Thyroid gland (tissue), 4 donors: ENCODE results near the gene MAGI1. TPM values are rescaled to one million over a fixed set of nuclear protein-coding genes. Genes with fewer than 3 reads are reported as not detected.

Experiments
- DNase-seq, 2 donors: peaks; one replicate each; pipeline ENCODE4 v3.0.0-alpha.2; 2019
- H3K27ac ChIP-seq, 3 donors: fragments of 200-600 bp; sonication (generic); 1 replicate in 2 of 3; 2 replicates in 1 of 3; pipeline ENCODE4 v1.5.1; 2016 to 2019; ENCODE audit warnings: mild to moderate bottlenecking in 1 of 3, moderate library complexity in 1 of 3
- H3K27me3 ChIP-seq: fragments of 200-600 bp; sonication (generic); one replicate; pipeline ENCODE4 v1.5.1; 2019
- H3K36me3 ChIP-seq, 2 donors: fragments of 200-600 bp; sonication (generic); one replicate each; pipeline ENCODE4 v1.5.1; 2016 to 2019
- H3K4me1 ChIP-seq, 2 donors: fragments of 200-600 bp; sonication (generic); one replicate each; pipeline ENCODE4 v1.5.1; 2017 to 2019
- H3K4me3 ChIP-seq, 3 donors: fragments of 200-600 bp; sonication (generic); replicated peaks in 1 of 3; 1 replicate in 2 of 3; 2 replicates in 1 of 3; pipeline ENCODE4 v1.5.1; 2016; ENCODE audit warnings: mild to moderate bottlenecking in 1 of 3
- H3K9me3 ChIP-seq: fragments of 200-600 bp; sonication (generic); one replicate; pipeline ENCODE4 v1.5.1; 2017
- CTCF ChIP-seq, 6 experiments: fragments of 200-600 bp in 3 of 6; fragments of 450-650 bp in 3 of 6; sonication (generic) in 3 of 6; IDR thresholded peaks; one replicate each; pipeline ENCODE4 v1.5.1; 2016 to 2019; ENCODE audit warnings: antibody characterized with exemption in 6 of 6, mild to moderate bottlenecking in 2 of 6, inconsistent platforms in 1 of 6, moderate library complexity in 1 of 6
- POLR2A ChIP-seq, 2 donors: fragments of 450-650 bp; IDR thresholded peaks; one replicate each; pipeline ENCODE4 v1.6.1; 2017; ENCODE audit warnings: antibody characterized with exemption in 2 of 2, mild to moderate bottlenecking in 2 of 2, moderate library complexity in 1 of 2
- WGBS, 2 donors: methylation state at CpG; one replicate each; pipeline ENCODE4 v1.1.5; 2017; 5-methylcytosine and 5-hydroxymethylcytosine counted together
- intact Hi-C: fragments of 100-400 bp; cut with DNase I; formaldehyde crosslinking; loops from one replicate; pipeline ENCODE4 v1.15.1; 2023
- total RNA-seq, 4 donors: library from RNA; depleted of rRNA; stranded (reverse); fragments of >200 nt; gene quantifications; one replicate each; pipeline ENCODE4 v1.2.3, GENCODE V29; 2016

The MAGI1 gene
- total RNA-seq, 4 donors from 2014 or later: 60.5 to 123 (median 87.5) TPM

- Histone ChIP-seq H3K27ac (no peak overlapping the region), H3K36me3 (no peaks in the 10 kb centered on the region), H3K9me3 (no peaks in the 10 kb centered on the region), H3K4me3 (no peak overlapping the region), H3K27me3 (no peaks in the 10 kb centered on the region), H3K4me1 (peaks cover 0 to 7% of the 10 kb centered on the region in 2 donors)
- intact Hi-C loops: no loop called here
- no peak for DNase-seq
- TF ChIP-seq CTCF (IDR thresholded peaks at IDR 0.05): no peak
- no peak for TF ChIP-seq POLR2A (IDR thresholded peaks at IDR 0.05)
- WGBS, 2 donors: 87 to 91% methylated on average over 8 of the region's 8 CpGs
Measured at GRCh38 chr3:65793495-65794200, 245.1 kb downstream of the MAGI1 start.

GRCh38 chr3:65788461-65788860 is 250.3 kb downstream of the MAGI1 start:
- intact Hi-C loops: no loop called here
- Histone ChIP-seq H3K9me3 (no peaks in the 10 kb centered on the region), H3K27me3 (no peaks in the 10 kb centered on the region), H3K27ac (no peak overlapping the region), H3K4me3 (no peak overlapping the region), H3K36me3 (no peaks in the 10 kb centered on the region), H3K4me1 (peaks cover 9 to 19% of the 10 kb centered on the region in 2 donors)
- no peak for DNase-seq
- WGBS, 2 donors: 75 to 92% methylated on average over 2 of the region's 2 CpGs
- TF ChIP-seq POLR2A (IDR thresholded peaks at IDR 0.05): no peak
- no peak for TF ChIP-seq CTCF (IDR thresholded peaks at IDR 0.05)

GRCh38 chr3:65787827-65788226 is 250.9 kb downstream of the MAGI1 start:
- no peaks in the 10 kb centered on the region for H3K9me3 ChIP-seq
- WGBS, 2 donors: 66 to 68% methylated on average over 2 of the region's 2 CpGs
- peaks cover 9 to 19% of the 10 kb centered on the region in 2 donors for H3K4me1 ChIP-seq
- H3K36me3 ChIP-seq: no peaks in the 10 kb centered on the region
- peak overlapping the region in 2 of 3 donors; percentile 14 to 27 for H3K27ac ChIP-seq
- intact Hi-C loops: no loop called here
- DNase-seq: no peak
- no peak overlapping the region for H3K4me3 ChIP-seq
- no peaks in the 10 kb centered on the region for H3K27me3 ChIP-seq
- TF ChIP-seq POLR2A (IDR thresholded peaks at IDR 0.05): no peak
- no peak for TF ChIP-seq CTCF (IDR thresholded peaks at IDR 0.05)

- intact Hi-C loops: no loop called here
- Histone ChIP-seq H3K27ac (peak overlapping the region in 2 of 3 donors; percentile 14 to 27), H3K27me3 (no peaks in the 10 kb centered on the region), H3K9me3 (no peaks in the 10 kb centered on the region), H3K4me1 (peaks cover 9 to 19% of the 10 kb centered on the region in 2 donors), H3K36me3 (no peaks in the 10 kb centered on the region), H3K4me3 (no peak overlapping the region)
- TF ChIP-seq POLR2A (IDR thresholded peaks at IDR 0.05): no peak
- no peak for TF ChIP-seq CTCF (IDR thresholded peaks at IDR 0.05)
- DNase-seq: peak in 1 of 2 donors; percentile 9
- 25 to 35% methylated on average over 5 of the region's 5 CpGs for WGBS, 2 donors
Measured at GRCh38 chr3:65787340-65787739, 251.4 kb downstream of the MAGI1 start.

GRCh38 chr3:65786890-65787289 is 251.8 kb downstream of the MAGI1 start:
- peaks cover 9 to 19% of the 10 kb centered on the region in 2 donors for H3K4me1 ChIP-seq
- H3K4me3 ChIP-seq: no peak overlapping the region
- no peak for DNase-seq
- WGBS, 2 donors: 83 to 86% methylated on average over 3 of the region's 3 CpGs
- no peaks in the 10 kb centered on the region for H3K36me3 ChIP-seq
- intact Hi-C loops: no loop called here
- no peak for TF ChIP-seq CTCF (IDR thresholded peaks at IDR 0.05)
- TF ChIP-seq POLR2A (IDR thresholded peaks at IDR 0.05): no peak
- H3K27ac ChIP-seq: peak overlapping the region in 1 of 3 donors; percentile 27
- H3K9me3 ChIP-seq: no peaks in the 10 kb centered on the region
- no peaks in the 10 kb centered on the region for H3K27me3 ChIP-seq
